K562 (cell line): ENCODE measurements around the gene ODF2. TPM values are rescaled to one million over a fixed set of nuclear protein-coding genes. Genes with fewer than 3 reads are reported as not detected.

Experiments
- ATF4 ChIP-seq: fragments of 450-650 bp; formaldehyde crosslinking; IDR thresholded peaks from 2 replicates; pipeline ENCODE4 v1.4.0; 2022; ENCODE audit warnings: mild to moderate bottlenecking, moderate library complexity
- BRF2 ChIP-seq: IDR thresholded peaks from 3 replicates; pipeline ENCODE4 v1.6.1; 2011; ENCODE audit warnings: borderline replicate concordance, mild to moderate bottlenecking; ENCODE audit not compliant: insufficient read length, insufficient read depth
- CEBPG ChIP-seq, 3 experiments: fragments of 200-800 bp in 1 of 3; sonication (Bioruptor generic) in 1 of 3; sonication (generic) in 1 of 3; formaldehyde crosslinking in 1 of 3; IDR thresholded peaks in 2 of 3; conservative IDR thresholded peaks in 1 of 3; 2 replicates each; pipeline versions ENCODE4 v1.6.1 to v1.8.0; 2016 to 2022; ENCODE audit warnings: missing compliant biosample characterization in 2 of 3, missing genetic modification characterization in 2 of 3, mild to moderate bottlenecking in 1 of 3, missing genetic modification reagents in 1 of 3
- DIDO1 ChIP-seq: fragments of 450-650 bp; IDR thresholded peaks from 2 replicates; pipeline ENCODE4 v1.6.1; 2016; ENCODE audit warnings: low read depth, missing biosample characterization, missing genetic modification characterization
- EP400 ChIP-seq: fragments of 450-650 bp; IDR thresholded peaks from 2 replicates; pipeline ENCODE4 v1.6.1; 2017; ENCODE audit warnings: antibody characterized with exemption, mild to moderate bottlenecking, moderate library complexity
- FOXK1 ChIP-seq: sonication (generic); formaldehyde crosslinking; IDR thresholded peaks from 2 replicates; pipeline ENCODE4 v1.8.0; 2022; ENCODE audit warnings: missing genetic modification reagents, mild to moderate bottlenecking, borderline replicate concordance
- FOXP1 ChIP-seq: sonication (generic); formaldehyde crosslinking; IDR thresholded peaks from 2 replicates; pipeline ENCODE4 v1.8.0; 2022; ENCODE audit warnings: mild to moderate bottlenecking, missing genetic modification reagents
- HMG20B ChIP-seq: fragments of 250-450 bp; sonication (Bioruptor Pico); IDR thresholded peaks from 2 replicates; pipeline ENCODE4 v1.5.0; 2021; ENCODE audit warnings: mild to moderate bottlenecking
- ID3 ChIP-seq, 2 experiments: fragments of 250-450 bp in 1 of 2; fragments of 450-650 bp in 1 of 2; sonication (Bioruptor Pico) in 1 of 2; IDR thresholded peaks; 2 replicates each; pipeline versions ENCODE4 v1.6.1 to v1.8.0; 2016 to 2021; ENCODE audit warnings: mild to moderate bottlenecking in 2 of 2, moderate library complexity in 2 of 2, missing compliant biosample characterization in 1 of 2, missing genetic modification characterization in 1 of 2
- L3MBTL2 ChIP-seq: fragments of 450-650 bp; IDR thresholded peaks from 2 replicates; pipeline ENCODE4 v1.6.1; 2016; ENCODE audit warnings: mild to moderate bottlenecking, moderate library complexity
- MAX ChIP-seq: sonication (generic); formaldehyde crosslinking; IDR thresholded peaks from 2 replicates; pipeline ENCODE4 v1.9.0; 2022; ENCODE audit warnings: mild to moderate bottlenecking, missing genetic modification reagents
- NFE2 ChIP-seq: IDR thresholded peaks from 2 replicates; pipeline ENCODE4 v1.6.1; 2014; ENCODE audit warnings: antibody characterized with exemption, low read depth
- OTX1 ChIP-seq: fragments of 450-650 bp; formaldehyde crosslinking; IDR thresholded peaks from 2 replicates; pipeline ENCODE4 v1.4.0; 2022; ENCODE audit warnings: mild to moderate bottlenecking
- SRSF3 ChIP-seq: fragments of 200-400 bp; formaldehyde crosslinking; IDR thresholded peaks from 2 replicates; pipeline ENCODE4 v1.6.1; 2016; ENCODE audit warnings: mild to moderate bottlenecking, low read length, moderate library complexity; ENCODE audit not compliant: insufficient read depth
- TBL1XR1 ChIP-seq, 2 experiments: IDR thresholded peaks; 2 replicates each; pipeline ENCODE4 v1.6.1; 2012; ENCODE audit warnings: improper control_type of control experiment in 2 of 2, low read length in 2 of 2, mild to moderate bottlenecking in 1 of 2
- ZC3H8 ChIP-seq: fragments of 450-650 bp; IDR thresholded peaks from 2 replicates; pipeline ENCODE4 v1.6.1; 2017
- ZNF124 ChIP-seq: sonication (generic); formaldehyde crosslinking; IDR thresholded peaks from 2 replicates; pipeline ENCODE4 v1.8.1; 2022; ENCODE audit warnings: missing genetic modification reagents
- ZNF174 ChIP-seq: fragments of 250-450 bp; sonication (Bioruptor Pico); IDR thresholded peaks from 2 replicates; pipeline ENCODE4 v1.4.0; 2020; ENCODE audit warnings: mild to moderate bottlenecking
- ZNF239 ChIP-seq: fragments of 250-450 bp; sonication (Bioruptor Pico); IDR thresholded peaks from 2 replicates; pipeline ENCODE4 v1.4.0; 2020; ENCODE audit warnings: mild to moderate bottlenecking
- ZNF398 ChIP-seq: fragments of 250-450 bp; sonication (Bioruptor Pico); IDR thresholded peaks from 2 replicates; pipeline ENCODE4 v1.8.0; 2021; ENCODE audit warnings: moderate library complexity, mild to moderate bottlenecking, inconsistent platforms
- polyA plus RNA-seq, 8 experiments: library from polyadenylated mRNA; depleted of rRNA in 4 of 8; stranded (reverse) in 5 of 8; unstranded in 3 of 8; fragments of >200 nt; fragmentation: Nextera tagmentation in 2 of 8; fragmentation: Illumina TruSeq in 1 of 8; extraction: Ambion mirVana in 2 of 8; extraction: Trizol in 1 of 8; gene quantifications; 2 replicates each; pipeline versions ENCODE4 v1.2.1 to v1.2.3, GENCODE V29; 2011 to 2014; ENCODE audit warnings: inconsistent platforms in 1 of 8, missing spikeins in 1 of 8
- total RNA-seq, 7 experiments: library from RNA; depleted of rRNA in 6 of 7; stranded (reverse); fragments of >200 nt in 6 of 7; fragmentation: Illumina TruSeq in 2 of 7; extraction: Trizol in 2 of 7; gene quantifications; 2 replicates each; pipeline versions ENCODE4 v1.2.1 to v1.2.3, GENCODE V29; 2011 to 2021; ENCODE audit warnings: low replicate concordance in 1 of 7

The ODF2 gene
- total and polyA plus RNA-seq, 9 of the 15 experiments (the other 6 are each of a cell fraction or from before 2014, with no cell fraction given) = 16.5 to 83.2 (median 69.7) TPM

- TF ChIP-seq ATF4 (CRISPR knock-in tag) (no peak), SRSF3 (no peak), CEBPG (CRISPR knock-in tag; IDR thresholded peaks at IDR 0.05) (peak; percentile 80; the same call in 1 of the 2 replicates), CEBPG (tag; conservative IDR thresholded peaks at IDR 0.05 in 1 of 2, IDR thresholded peaks at IDR 0.05 in 1 of 2) (peak; percentile 71 to 78), DIDO1 (tag) (no peak), NFE2 (no peak), BRF2 (no peak), EP400 (peak; percentile 63; the same call in 1 of the 2 replicates), FOXK1 (CRISPR knock-in tag) (0 out of 2 replicates have a peak, but pooled peaks have one; percentile 38), MAX (CRISPR knock-in tag) (peak; percentile 81), ID3 (CRISPR knock-in tag; IDR thresholded peaks at IDR 0.05) (no peak), ID3 (tag; IDR thresholded peaks at IDR 0.05) (no peak), ZNF398 (CRISPR knock-in tag) (no peak), ZNF124 (CRISPR knock-in tag) (no peak), L3MBTL2 (no peak; the same call in 1 of the 2 replicates), OTX1 (CRISPR knock-in tag) (no peak), ZC3H8 (no peak), FOXP1 (CRISPR knock-in tag) (0 out of 2 replicates have a peak, but pooled peaks have one; percentile 15), ZNF239 (no peak), HMG20B (CRISPR knock-in tag) (no peak), TBL1XR1 (IDR thresholded peaks at IDR 0.05; ENCODE audit: low read length in 2 of 2) (no peak), ZNF174 (CRISPR knock-in tag) (no peak)
Observed at GRCh38 chr9:128455849-128456612, at the start of gene ODF2 (continued).
